NOMO-1 treated with DMSO at 0.1 percent for 48 hours (cell line): Measurements from ENCODE around the gene ARHGAP35.
A peak's percentile ranks its signal among the peaks of the same experiment; 100 is the strongest.
"Not testable (repeated sequence)": the region's sequence is repeated elsewhere in the genome, so short reads cannot be mapped to it uniquely, and the experiment has no call there.

Experiments used
- DNase-seq: peaks from one replicate; lab custom pipeline; 2025; ENCODE audit not compliant: unreplicated experiment; lab: John Stamatoyannopoulos, UW

Gene ARHGAP35

DNA sequence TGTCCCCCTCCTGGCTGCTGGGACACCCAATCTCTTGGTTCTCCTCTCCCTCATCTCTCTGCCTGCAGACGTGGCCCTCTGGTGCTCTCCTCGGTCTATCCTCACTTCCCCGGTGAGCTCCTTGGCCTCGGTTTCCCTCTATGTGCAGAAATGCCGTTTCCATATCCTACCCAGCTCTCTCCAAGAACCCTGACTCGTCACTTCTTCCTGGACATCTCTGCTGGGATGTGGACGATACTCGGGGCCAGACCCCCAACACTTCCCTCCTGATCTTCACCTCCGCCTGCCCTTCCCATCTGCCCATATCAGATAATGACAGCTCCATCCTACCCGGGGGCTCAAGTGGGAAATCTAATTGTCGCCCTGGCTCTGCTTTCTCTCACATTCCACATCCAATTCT lies 18.0 kb upstream of the ARHGAP35 start:
- no peak for DNase-seq

DNA sequence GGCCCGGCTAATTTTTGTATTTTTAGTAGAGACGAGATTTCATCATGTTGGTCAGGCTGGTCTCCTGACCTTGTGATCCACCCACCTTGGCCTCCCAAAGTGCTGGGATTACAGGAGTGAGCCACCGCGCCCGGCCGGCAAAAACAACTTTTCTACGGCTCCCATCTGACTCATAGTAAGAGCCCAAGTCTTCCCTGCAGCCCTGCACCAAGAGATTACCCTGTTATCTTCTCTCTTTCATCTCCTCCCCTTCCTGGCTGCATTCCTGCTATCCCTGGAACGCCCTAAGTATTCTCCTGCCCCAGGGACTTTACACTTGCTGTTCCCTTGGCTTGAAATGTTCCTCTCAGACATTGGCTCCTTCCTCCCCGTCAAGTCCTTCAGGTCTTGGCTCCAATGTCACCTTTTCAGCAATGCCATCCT lies 16.7 kb upstream of the ARHGAP35 start:
- DNase-seq: no peak

DNA sequence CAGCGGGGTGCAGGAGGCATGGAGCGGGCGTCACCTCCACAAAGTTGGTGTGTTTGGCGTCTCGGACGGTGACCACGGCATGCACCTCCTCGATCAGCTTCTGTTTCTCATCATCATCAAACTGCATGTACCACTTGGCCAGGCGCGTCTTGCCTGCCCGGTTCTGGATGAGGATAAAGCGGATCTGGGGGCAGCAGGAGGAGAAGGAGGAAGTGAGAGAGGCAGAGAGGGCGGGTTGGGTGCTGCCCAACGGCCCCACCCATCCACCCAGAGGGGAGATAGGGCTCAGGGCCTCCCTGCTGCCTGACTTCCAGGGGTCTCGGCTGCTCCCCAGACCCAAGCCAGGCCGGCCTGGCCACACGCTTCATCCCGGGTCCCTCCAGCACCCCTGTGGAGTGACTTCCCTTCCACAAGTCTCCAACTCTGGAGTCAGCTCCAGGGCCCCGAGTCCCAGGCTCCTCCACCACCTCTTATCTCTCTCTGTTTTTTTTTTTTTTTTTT lies 14.8 kb upstream of the ARHGAP35 start:
- no peak for DNase-seq

DNA sequence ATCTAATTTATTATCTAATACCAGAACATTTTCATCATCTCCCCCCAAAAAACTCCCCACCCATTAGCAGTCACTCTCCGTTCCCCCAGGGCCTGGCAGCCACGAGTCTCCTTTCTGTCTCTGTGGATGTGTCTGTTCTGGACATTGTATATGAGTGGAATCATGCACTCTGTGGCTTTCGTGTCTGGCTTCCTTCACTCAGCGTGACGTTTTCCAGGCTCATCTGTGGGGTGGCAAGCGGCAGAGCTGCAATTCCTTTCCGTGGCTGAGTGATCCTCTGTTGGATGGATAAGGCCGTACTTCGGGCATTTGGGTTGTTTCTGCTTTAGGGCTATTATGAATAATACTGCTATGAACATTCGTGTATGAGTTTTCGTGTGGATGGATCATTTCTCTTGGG lies 13.3 kb upstream of the ARHGAP35 start:
- DNase-seq: no peak

DNA sequence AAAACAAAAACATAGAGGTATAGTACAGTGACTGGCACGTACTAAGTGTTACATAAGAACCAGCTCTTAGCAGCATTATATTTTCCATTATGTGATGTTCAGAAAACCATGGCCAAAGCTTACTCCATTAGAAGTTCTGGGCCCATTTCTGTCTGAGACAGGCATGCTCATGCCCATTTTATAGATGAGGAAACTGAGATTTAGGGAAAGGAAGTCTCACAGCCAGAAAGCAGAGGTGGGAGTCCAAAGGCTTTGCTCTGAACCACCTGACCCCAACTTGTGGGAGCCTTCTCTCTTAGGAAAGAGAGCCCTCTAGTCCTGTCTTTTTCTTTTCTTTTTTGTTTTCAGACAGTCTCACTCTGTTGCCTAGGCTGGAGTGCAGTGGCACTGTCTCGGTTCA lies 12.4 kb upstream of the ARHGAP35 start:
- no peak for DNase-seq

DNA sequence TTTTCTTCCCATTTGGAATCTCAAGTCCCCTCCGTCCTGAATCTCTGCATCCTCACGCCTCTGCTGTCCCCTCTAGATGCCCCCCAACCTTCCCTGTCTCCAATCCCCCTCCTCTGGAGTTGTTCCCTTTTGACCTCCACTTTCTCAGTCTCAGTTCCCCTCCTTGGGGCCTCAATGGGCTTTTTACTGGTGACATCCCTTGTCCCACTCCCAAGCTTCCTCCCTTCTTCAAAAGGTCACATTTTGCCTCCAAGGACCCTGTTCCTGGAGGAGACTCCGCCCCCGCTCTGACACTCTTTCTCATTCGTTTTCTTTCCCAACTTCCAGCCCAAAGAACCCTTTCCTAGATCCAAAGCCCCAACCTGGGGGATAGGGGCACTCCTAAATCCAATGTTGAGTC lies 11.2 kb upstream of the ARHGAP35 start:
- no peak for DNase-seq

DNA sequence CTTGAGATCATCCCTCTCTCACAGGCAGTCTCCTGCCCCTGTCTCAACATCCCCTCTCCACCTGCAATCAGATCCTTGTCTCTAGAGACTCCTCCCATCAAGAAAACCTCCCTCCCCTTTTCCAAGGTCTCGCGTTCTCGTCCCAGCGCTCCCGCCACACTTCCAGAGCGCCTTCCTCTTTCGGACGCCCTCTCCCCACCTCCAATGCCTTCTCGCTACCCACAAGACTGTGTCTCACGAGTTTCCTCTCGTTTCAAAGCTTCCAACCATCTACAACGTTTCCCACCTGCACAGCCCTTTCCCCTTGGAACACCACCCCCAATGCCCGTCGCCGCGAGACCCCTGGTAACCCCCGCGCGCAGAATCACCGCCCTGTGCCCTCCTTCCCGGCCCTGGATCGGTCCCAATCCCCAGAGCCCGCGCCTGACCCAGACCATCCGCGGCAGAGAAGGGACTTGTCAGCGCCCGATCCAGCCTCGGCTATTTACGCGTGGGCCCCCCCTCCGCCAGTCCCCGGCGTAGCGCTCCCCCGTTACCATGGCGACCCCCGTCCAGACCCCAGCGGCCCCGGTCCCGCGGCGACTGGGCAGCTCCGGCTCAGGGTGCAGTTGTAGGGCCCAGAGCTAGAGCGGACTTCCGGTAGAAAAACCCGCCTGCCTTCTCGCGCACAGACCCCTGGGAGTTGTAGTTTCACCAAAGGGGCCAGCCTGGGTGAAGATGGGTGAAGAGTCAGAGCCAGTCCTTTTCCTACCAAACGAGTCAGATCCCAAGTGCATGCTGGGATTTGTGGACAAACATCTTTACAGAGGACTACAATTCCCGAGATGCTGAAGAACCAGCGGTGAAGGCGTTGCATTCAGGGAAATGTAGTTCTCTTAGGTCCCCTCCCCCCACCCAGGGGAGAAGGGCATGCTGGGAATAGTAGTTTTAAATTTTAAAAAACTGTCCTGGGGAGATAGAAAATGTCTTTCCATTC lies 10.3 kb upstream of the ARHGAP35 start, which contains the start of gene AP2S1:
Gene AP2S1, minus strand, starts transcription at position 619 of the 976 bp plus-strand sequence. Its CDS starts 80 bp downstream, at position 539.
- peak; percentile 97 for DNase-seq

DNA sequence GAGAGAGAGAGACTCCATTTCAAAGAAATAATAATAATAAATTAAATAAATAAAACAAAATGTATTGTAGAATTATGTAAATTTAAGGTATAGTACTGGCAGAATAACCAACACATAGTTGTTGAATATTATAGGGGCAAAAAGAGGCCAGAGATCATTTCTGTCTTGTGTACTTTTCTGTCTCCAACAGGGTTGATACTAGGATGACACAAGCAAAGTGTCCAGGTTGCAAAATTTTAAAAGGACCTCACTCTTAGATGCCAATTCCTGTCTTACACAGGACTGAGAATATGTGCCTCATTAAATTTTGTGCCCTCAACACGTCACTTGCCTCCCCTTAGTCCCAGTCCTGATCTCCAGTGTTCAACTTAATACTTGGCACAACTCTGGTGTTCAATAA lies 8.0 kb upstream of the ARHGAP35 start:
- DNase-seq: no peak

DNA sequence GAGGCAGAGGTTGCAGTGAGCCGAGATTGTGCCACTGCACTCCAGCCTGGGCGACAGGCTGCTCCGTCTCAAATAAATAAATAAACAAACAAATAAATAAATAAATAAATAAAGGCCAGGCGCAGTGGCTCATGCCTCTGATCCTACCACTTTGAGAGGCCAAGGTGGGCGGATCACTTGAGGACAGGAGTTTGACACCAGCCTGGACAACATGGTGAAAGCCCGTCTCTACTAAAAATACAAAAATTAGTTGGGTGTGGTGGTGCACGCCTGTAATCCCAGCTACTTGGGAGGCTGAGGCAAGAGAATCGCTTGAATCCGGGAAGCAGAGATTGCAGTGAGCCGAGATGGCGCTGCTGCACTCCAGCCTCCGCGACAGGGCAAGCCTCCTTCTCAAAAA lies 6.1 kb upstream of the ARHGAP35 start:
- not testable (repeated sequence) for DNase-seq

DNA sequence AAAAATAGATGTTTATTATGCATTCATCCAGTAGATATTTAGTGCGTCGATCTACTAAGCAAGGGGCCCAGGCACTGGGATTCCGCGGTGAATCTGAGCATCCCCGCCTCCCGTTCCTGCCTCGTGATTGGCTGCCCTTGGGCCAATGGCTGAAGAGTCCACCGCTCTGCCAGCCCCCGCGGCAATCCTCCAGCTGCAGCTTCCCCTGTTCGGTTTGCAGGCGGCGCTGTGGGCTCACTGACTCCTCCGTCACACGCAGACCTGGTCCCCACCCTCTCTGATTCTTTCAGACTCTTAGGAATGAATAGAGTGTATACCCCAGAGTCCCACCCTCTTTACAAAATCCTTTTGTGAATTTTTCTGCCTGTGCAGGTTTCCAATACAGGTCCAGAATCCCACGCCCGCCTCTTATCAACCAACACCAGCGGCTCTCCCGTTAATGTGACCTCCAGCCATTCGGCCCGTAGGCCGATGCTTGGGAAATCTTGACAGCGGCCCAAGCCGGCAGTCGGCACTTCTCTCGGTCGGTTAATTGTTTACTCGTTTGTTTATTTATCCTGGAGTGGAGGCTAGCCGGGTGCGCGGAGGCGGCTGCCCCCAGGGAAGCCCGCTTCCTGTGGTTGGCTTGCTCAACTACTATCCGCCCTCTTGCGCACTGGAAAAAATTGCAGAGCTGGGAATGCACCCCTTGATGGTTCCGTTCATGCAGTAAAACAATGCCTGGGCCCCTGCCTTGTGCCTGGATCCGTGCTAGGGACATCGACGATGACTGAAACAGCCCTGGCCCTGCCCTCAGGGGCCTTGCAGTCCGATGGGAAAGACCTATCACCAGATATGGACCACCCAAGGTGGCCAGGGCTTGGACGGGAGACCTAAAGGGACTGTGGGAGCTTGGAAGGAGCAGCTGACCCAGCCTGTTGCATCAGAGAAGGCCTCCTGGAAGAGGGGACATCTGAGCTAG lies 4.5 kb upstream of the ARHGAP35 start:
- peak; percentile 94 for DNase-seq

DNA sequence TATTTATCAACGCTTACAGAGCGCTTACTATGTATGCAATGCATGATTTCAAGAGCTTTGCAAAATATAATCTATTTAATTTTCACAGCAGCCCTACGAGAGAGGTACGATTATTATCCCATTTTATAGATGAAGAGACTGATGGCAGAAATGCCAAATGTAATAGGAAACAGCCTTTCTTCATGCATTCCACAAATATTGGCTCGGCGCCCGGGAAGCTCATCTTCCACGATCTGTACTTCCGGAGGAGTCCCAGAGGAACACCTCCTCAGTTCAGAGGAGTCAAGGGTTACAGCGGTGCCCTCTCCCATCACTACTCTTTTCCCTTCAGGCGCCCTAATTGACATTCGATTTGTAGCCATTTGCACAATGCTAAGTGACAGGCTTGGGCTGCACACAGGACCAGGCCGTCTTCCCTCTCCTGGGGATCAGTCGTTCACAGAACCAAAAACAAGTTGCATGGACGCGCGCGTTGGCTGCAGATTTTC lies 1.1 kb upstream of the ARHGAP35 start:
- no peak for DNase-seq

DNA sequence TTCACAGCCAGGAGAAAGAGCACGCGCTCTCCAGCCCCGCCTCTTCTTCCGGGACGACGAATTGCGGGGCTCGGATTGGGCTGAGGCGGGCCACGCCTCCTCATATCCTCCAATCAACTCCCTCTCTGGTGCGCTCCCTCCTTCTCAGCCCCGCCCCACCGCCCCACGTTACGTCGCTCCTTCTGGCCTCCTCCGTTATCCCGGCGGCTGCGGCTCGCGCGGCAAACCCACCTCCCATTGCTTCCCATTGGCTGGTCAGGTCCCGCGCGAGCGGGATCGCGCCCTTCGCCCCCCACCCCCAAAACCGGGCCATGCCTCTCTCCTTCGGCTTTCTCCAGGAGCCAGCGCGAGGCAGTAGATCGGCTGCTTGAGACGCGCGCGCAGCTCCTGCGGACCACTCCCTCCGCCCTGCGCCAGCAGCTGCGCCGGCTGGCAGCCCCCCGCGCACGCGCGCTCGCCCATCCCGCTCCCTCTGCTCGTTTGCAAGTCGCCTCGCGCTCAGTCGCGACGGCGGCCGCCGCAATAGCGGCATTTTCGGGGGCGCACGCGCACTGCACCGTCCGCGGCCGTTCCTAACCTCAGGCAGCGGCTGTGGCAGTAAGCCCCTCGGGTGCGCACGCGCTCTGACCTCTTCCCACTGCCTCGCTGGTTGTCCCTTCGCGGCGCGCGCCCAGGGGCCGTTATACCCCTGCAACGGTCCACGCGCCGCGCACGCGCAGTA lies 512 bp upstream of the ARHGAP35 start:
- DNase-seq: peak; percentile 98

DNA sequence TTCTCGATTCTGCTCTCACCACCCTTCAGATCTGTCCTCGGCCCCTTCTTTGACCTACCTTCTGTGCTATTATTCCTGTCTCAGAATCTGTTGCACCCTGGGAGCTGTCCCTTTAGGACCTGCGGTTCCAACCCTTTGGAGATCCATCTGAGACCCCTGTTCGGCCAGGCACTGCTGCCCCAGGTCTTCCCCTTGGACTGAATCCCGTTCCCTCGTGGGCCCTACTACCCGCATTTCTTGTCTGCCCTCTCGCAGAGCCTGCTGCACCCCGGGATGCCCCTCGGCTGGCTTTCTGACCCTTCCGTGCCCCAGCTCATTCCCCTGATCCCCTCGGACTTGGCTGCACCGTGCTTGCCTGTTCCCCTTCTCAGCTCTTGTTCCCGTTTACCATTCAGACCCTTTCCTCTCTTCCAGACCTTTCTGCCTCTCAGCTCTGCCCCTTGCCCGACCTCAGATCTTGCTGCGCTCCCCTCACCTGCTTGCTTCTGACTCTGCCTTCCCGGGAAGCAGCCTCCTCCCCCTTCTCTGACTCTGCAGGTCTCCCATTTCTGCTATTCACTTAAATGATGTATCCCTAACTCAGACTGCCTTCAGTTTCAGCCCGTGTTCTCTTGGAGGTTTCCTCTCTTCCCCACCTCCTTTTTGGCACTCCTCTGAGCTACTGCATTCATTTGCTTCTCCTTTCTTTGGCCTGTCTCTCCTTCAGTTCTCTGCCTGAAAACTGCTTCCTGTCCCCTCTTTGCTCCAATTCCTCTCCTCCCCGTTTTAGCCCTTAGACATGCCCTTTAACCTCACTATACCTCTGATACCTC lies 1.1 kb downstream of the ARHGAP35 start:
- DNase-seq: peak; percentile 25

DNA sequence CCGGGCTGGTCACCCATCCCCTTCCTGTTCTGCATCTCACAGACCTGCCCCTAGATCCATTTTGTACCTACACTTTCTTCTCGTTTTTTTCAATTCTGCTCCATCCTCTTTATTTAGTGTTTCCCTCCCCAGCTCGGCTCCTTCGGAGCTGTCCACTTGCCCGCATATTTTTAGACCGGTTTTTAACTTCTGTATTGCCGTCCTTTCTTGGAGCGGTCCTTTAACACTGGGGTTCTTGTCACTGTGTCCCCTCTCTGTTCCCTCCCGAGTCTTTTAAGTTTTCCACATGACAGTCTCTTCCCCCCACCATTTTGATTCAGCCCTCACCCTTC lies 1.7 kb downstream of the ARHGAP35 start:
- no peak for DNase-seq

DNA sequence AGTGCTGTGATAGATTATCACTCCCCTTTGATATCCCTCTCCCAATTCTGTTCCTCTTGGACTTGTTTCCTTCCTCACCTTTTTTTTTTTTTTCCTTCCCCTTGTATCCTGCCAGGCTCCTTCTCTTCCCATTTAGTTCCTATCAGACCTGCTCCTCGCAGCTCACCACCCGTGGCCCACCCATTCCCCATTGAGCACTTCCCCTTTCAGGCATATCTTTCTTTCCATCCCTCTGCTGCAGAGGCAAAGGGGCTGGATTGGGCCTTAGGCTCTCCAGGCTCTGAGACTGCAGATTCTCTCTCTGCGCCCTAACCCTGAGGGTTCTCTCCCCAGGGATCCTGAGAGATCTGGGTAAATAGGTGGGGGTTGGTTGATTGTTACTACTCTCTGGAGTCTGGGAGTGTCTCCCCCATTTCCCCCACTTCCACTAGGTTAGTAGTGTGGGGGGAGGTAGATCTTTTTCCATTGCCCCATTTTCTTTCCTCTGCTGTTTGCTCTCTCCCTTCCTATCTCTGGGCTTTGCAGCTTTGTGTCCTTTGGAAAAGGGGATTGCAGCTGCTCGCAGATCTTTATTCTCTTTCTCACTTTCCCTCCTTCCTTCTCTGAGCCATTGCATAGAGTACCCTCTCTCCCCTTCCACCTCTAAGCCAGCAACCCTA lies 2.3 kb downstream of the ARHGAP35 start:
- no peak for DNase-seq

DNA sequence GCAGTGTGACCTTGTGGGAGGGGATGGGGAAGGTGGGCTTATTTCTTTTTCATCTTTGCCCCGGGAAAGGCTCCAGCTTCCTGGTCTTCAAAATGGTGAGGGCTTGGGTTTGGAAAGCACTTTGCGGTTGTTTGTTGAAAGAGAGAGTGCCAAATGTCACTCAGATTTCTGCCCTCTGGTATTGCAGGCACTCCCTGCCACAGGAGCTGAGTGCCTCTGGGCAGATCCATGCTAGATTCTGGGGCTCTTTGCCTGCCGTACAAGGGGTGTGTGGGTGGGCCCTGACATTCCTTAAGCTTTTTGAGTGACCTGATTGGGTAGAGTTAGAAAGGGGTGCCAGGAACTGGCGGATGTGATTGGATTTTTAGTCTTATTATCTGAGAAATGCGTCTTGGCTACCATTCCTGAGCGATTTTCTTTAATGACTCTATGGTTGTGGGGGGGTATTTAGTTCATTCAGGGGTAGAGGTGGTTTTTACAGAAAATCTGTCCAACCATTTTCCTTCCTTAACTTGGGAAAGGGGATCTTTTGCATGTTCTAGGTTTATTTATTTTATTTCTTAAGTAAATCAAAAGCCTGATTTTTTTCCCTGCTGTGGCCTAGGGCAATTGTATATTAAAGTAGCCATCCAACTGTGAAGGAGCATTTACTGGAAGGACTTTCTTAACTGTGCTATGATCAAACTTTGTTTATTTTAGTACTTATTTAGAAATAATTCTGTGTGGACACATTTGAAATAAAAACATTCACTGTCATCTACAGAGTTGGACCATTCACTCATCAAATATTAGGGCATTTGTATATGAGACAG lies 3.2 kb downstream of the ARHGAP35 start:
- no peak for DNase-seq

DNA sequence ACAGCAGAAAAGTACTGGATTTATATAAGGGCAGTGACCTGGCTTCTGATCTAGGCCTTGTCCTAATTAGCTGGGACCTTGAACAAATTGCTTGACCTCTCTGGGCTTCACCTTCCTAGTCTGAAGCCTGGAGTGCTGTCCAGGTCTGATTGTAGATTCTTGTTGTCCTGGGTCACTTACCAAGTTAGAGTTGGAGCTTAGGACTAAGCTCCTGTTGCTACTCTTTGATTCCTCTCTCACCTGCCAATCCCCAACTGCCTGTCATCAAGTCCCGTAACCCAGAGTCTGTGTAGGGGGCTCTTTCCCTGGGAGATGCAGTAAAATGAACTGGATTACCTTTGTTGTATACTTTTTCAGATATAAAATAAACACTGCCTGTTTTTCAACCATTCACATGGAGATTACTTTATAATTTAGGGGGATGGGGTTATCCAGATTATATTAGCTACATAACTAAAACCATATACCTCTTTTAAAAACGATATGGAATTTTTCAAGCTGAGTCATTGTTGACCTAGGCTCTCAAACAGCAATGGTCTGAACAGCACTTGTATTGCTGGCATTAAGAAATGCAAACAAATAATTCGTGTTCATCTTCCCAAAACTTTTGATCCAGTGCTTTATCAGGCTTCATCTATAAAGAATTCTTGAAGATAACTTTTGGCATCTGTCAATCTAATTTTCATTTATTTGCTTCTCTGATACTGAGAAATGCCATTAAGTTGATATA lies 5.8 kb downstream of the ARHGAP35 start:
- no peak for DNase-seq

DNA sequence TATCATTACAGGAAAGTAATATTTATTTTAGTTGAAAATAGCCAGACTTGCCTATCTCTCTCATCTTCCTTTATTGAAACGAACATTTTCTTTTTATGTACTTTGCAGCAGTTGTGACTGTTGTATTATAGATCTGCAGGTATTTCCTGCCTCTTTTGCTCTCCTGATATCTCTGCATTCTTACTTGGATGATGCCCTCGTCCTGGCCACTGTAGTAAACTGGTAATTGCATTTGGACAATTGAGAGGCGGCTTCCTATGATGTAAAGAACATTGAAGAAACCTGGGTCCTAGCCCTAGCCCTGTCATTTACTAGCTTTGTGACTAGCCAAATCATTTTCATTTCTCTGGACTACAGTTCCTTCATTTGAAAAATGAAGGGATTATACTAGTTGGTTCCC lies 6.4 kb downstream of the ARHGAP35 start:
- DNase-seq: no peak
